ENCODE data around the gene CHFR. TPM values are rescaled to one million over a fixed set of nuclear protein-coding genes. Genes with fewer than 3 reads are reported as not detected.
"Not testable (repeated sequence)": the region's sequence is repeated elsewhere in the genome, so short reads cannot be mapped to it uniquely, and the experiment has no call there.

CHFR gene
- total RNA-seq, 1 donor: 55.0 TPM

DNA sequence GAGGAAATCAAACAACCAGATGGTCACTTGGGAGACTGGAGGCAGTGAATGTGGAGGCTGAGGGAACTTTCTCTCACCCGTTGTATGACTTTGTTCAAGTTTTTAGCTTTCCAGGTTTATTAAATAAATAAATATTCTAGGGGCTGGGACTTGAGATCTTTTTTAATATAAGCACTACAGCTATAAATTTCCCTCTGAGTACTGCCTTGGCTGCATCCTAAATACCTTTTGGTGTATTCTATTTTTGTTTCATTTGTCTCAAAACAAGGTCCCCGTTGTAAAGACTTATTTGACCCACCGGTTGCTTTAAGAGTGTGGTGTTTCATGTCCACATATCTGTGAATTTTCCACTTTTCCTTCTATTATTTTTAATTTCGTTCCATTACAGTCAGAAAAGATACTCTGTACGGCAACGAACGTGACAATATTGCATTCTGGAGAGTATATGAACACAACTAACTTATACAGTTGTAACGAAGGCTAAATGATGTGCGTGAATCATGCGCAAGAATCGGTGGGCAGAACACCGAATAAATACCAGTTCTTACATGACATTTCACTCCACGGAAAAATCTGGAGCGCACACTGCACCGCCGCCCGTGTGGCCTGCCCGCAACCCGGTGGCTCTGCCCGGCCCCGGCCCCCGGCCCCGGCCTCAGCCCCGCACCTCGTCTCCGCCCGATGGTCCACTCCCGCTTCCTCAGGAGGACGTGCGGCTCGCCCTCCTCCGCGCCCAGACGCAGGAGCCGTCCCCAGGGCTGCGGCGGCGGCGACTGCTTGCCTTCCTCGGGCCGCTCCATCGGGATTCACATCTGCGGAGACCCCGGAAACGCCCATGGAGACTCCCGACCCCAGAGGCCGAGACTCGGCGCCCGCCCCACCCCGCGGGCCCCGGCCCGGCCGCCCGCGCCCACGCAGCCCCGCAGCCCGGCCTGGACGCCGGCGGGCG is 602 bp downstream of the CHFR start:
- peak; percentile 84 for DNase-seq (ENCODE audit: insufficient read length, low spot score, missing footprints)
- Histone ChIP-seq H2AFZ (ENCODE audit: low read length) (peak overlapping the region; percentile 32), H3K27me3 (ENCODE audit: insufficient read depth, low read length) (no peaks in the 10 kb centered on the region), H3K27ac (ENCODE audit: low read depth, low read length) (no peak overlapping the region), H3K4me1 (ENCODE audit: insufficient read depth, low read length) (no peaks in the 10 kb centered on the region), H4K20me1 (ENCODE audit: insufficient read depth, low read length) (peaks cover 4% of the 10 kb centered on the region), H3K9me3 (ENCODE audit: low read depth, low read length) (no peaks in the 10 kb centered on the region), H3K4me3 (ENCODE audit: insufficient read depth, low read length) (peak overlapping the region; percentile 99), H3K36me3 (ENCODE audit: insufficient read depth, low read length) (peaks cover 21% of the 10 kb centered on the region), H3K79me2 (ENCODE audit: insufficient read depth, low read length) (peaks cover 45% of the 10 kb centered on the region), H3K4me2 (ENCODE audit: insufficient read depth, low read length) (peak overlapping the region; percentile 78)
- TF ChIP-seq, protein P1, sequence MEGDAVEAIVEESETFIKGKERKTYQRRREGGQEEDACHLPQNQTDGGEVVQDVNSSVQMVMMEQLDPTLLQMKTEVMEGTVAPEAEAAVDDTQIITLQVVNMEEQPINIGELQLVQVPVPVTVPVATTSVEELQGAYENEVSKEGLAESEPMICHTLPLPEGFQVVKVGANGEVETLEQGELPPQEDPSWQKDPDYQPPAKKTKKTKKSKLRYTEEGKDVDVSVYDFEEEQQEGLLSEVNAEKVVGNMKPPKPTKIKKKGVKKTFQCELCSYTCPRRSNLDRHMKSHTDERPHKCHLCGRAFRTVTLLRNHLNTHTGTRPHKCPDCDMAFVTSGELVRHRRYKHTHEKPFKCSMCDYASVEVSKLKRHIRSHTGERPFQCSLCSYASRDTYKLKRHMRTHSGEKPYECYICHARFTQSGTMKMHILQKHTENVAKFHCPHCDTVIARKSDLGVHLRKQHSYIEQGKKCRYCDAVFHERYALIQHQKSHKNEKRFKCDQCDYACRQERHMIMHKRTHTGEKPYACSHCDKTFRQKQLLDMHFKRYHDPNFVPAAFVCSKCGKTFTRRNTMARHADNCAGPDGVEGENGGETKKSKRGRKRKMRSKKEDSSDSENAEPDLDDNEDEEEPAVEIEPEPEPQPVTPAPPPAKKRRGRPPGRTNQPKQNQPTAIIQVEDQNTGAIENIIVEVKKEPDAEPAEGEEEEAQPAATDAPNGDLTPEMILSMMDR (IDR thresholded peaks at IDR 0.05; ENCODE audit: extremely low read depth, low read depth, low read length): no peak

GRCh38 chr12:132881818-132882217 is 5.6 kb downstream of the CHFR start:
- Histone ChIP-seq H3K27ac (ENCODE audit: low read depth, low read length) (no peak overlapping the region), H3K9me3 (ENCODE audit: low read depth, low read length) (no peaks in the 10 kb centered on the region), H4K20me1 (ENCODE audit: insufficient read depth, low read length) (peaks cover 14% of the 10 kb centered on the region), H3K36me3 (ENCODE audit: insufficient read depth, low read length) (peaks cover 34% of the 10 kb centered on the region), H3K27me3 (ENCODE audit: insufficient read depth, low read length) (no peaks in the 10 kb centered on the region), H3K4me1 (ENCODE audit: insufficient read depth, low read length) (no peaks in the 10 kb centered on the region), H3K4me2 (ENCODE audit: insufficient read depth, low read length) (no peak overlapping the region), H3K4me3 (ENCODE audit: insufficient read depth, low read length) (no peak overlapping the region), H2AFZ (ENCODE audit: low read length) (no peak overlapping the region), H3K79me2 (ENCODE audit: insufficient read depth, low read length) (peaks cover 79% of the 10 kb centered on the region)
- peak; percentile 55 for DNase-seq (ENCODE audit: insufficient read length, low spot score, missing footprints)
- TF ChIP-seq, protein P1 (IDR thresholded peaks at IDR 0.05; ENCODE audit: extremely low read depth, low read depth, low read length): no peak

- H3K79me2 ChIP-seq (ENCODE audit: insufficient read depth, low read length): peaks cover 44% of the 10 kb centered on the region
- H3K27ac ChIP-seq (ENCODE audit: low read depth, low read length): not testable (repeated sequence)
- DNase-seq (ENCODE audit: insufficient read length, low spot score, missing footprints): peak; percentile 35
Measured at GRCh38 chr12:132874620-132875019, 12.8 kb downstream of the CHFR start.

DNA sequence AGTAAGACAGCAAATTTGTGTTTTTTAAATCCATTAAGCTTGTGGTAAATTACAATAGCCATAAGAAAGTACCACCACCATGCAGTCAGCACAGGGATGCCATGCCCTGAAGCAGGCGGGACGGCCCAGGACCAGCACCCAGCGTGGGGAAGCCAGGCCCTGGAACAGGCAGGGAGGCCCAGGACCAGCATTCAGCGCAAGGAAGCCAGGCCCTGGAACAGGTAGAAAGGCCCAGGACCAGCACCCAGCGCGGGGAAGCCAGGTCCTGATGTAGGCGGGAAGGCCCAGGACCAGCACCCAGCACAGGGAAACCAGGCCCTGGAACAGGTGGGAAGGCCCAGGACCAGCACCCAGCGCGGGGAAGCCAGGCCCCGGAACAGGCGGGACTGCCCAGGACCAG is 13.2 kb downstream of the CHFR start:
- H3K27me3 ChIP-seq (ENCODE audit: insufficient read depth, low read length): no peaks in the 10 kb centered on the region
- H3K4me1 ChIP-seq (ENCODE audit: insufficient read depth, low read length): no peaks in the 10 kb centered on the region
- H3K79me2 ChIP-seq (ENCODE audit: insufficient read depth, low read length): peaks cover 43% of the 10 kb centered on the region
- DNase-seq (ENCODE audit: insufficient read length, low spot score, missing footprints): no peak
- H2AFZ ChIP-seq (ENCODE audit: low read length): no peak overlapping the region
- H4K20me1 ChIP-seq (ENCODE audit: insufficient read depth, low read length): peaks cover 4% of the 10 kb centered on the region
- no peak overlapping the region for H3K4me2 ChIP-seq (ENCODE audit: insufficient read depth, low read length)
- H3K27ac ChIP-seq (ENCODE audit: low read depth, low read length): no peak overlapping the region
- TF ChIP-seq, protein P1 (IDR thresholded peaks at IDR 0.05; ENCODE audit: extremely low read depth, low read depth, low read length): no peak
- H3K9me3 ChIP-seq (ENCODE audit: low read depth, low read length): no peaks in the 10 kb centered on the region
- no peak overlapping the region for H3K4me3 ChIP-seq (ENCODE audit: insufficient read depth, low read length)
- peaks cover 58% of the 10 kb centered on the region for H3K36me3 ChIP-seq (ENCODE audit: insufficient read depth, low read length)

More at GRCh38 chr12:132874620-132875019, 12.8 kb downstream of the CHFR start:
- H3K9me3 ChIP-seq (ENCODE audit: low read depth, low read length); H3K4me3 ChIP-seq (ENCODE audit: insufficient read depth, low read length); H3K27me3 ChIP-seq (ENCODE audit: insufficient read depth, low read length); H3K4me2 ChIP-seq (ENCODE audit: insufficient read depth, low read length); H4K20me1 ChIP-seq (ENCODE audit: insufficient read depth, low read length); H3K4me1 ChIP-seq (ENCODE audit: insufficient read depth, low read length); H2AFZ ChIP-seq (ENCODE audit: low read length): not testable (repeated sequence)
- H3K36me3 ChIP-seq (ENCODE audit: insufficient read depth, low read length): peaks cover 58% of the 10 kb centered on the region

All from osteoblast (primary cell).